ENCODE data around the gene CEP250.

DNA sequence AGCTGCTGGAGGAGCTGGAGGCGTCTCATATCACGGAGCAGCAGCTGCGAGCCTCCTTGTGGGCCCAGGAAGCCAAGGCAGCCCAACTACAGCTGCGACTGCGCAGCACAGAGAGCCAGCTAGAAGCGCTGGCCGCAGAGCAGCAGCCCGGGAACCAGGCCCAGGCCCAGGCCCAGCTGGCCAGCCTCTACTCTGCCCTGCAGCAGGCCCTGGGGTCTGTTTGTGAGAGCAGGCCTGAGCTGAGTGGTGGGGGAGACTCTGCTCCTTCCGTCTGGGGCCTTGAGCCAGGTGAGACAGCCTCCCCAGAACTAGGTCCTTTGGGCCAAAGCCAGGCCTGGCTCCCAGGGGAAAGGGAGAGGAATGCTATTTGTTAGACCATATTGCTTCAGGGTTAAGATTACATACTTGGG lies 42.4 kb downstream of the CEP250 start:
- TF ChIP-seq, protein P1, sequence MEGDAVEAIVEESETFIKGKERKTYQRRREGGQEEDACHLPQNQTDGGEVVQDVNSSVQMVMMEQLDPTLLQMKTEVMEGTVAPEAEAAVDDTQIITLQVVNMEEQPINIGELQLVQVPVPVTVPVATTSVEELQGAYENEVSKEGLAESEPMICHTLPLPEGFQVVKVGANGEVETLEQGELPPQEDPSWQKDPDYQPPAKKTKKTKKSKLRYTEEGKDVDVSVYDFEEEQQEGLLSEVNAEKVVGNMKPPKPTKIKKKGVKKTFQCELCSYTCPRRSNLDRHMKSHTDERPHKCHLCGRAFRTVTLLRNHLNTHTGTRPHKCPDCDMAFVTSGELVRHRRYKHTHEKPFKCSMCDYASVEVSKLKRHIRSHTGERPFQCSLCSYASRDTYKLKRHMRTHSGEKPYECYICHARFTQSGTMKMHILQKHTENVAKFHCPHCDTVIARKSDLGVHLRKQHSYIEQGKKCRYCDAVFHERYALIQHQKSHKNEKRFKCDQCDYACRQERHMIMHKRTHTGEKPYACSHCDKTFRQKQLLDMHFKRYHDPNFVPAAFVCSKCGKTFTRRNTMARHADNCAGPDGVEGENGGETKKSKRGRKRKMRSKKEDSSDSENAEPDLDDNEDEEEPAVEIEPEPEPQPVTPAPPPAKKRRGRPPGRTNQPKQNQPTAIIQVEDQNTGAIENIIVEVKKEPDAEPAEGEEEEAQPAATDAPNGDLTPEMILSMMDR (conservative IDR thresholded peaks at IDR 0.05; ENCODE audit: low read depth, low read length), result no peak
- no peak for TF ChIP-seq EZH2 (IDR thresholded peaks at IDR 0.05; ENCODE audit: borderline replicate concordance, low read depth, low read length, poor library complexity, severe bottlenecking)

Measured in A673 (cell line).